Muscle layer of colon (tissue), 2 donors: Measurements from ENCODE around the gene SORCS1.

Experiments used
- H3K27ac ChIP-seq: one replicate; pipeline ENCODE4 v1.7.0; 2013; ENCODE audit warnings: low read depth, mild to moderate bottlenecking, low read length, moderate library complexity
- H3K27me3 ChIP-seq, 2 donors: one replicate each; pipeline ENCODE4 v1.7.0; 2013; ENCODE audit warnings: low read length in 2 of 2, mild to moderate bottlenecking in 2 of 2; ENCODE audit not compliant: insufficient read depth in 2 of 2, control insufficient read depth in 1 of 2
- H3K36me3 ChIP-seq: one replicate; pipeline ENCODE4 v1.7.0; 2013; ENCODE audit warnings: mild to moderate bottlenecking, low read length; ENCODE audit not compliant: insufficient read depth
- H3K4me1 ChIP-seq: one replicate; pipeline ENCODE4 v1.7.0; 2013; ENCODE audit warnings: mild to moderate bottlenecking, low read length; ENCODE audit not compliant: insufficient read depth
- H3K4me3 ChIP-seq, 2 donors: one replicate each; pipeline ENCODE4 v1.7.0; 2013; ENCODE audit warnings: low read length in 2 of 2, low read depth in 1 of 2, mild to moderate bottlenecking in 1 of 2, moderate library complexity in 1 of 2
- H3K9ac ChIP-seq: one replicate; pipeline ENCODE4 v1.7.0; 2013; ENCODE audit warnings: low read length
- H3K9me3 ChIP-seq: one replicate; pipeline ENCODE4 v1.7.0; 2013; ENCODE audit warnings: mild to moderate bottlenecking, low read length
- donor health status: abdominal sarcoma.
- donor health status: Adenocarcinoma of cecum.

The SORCS1 gene

DNA sequence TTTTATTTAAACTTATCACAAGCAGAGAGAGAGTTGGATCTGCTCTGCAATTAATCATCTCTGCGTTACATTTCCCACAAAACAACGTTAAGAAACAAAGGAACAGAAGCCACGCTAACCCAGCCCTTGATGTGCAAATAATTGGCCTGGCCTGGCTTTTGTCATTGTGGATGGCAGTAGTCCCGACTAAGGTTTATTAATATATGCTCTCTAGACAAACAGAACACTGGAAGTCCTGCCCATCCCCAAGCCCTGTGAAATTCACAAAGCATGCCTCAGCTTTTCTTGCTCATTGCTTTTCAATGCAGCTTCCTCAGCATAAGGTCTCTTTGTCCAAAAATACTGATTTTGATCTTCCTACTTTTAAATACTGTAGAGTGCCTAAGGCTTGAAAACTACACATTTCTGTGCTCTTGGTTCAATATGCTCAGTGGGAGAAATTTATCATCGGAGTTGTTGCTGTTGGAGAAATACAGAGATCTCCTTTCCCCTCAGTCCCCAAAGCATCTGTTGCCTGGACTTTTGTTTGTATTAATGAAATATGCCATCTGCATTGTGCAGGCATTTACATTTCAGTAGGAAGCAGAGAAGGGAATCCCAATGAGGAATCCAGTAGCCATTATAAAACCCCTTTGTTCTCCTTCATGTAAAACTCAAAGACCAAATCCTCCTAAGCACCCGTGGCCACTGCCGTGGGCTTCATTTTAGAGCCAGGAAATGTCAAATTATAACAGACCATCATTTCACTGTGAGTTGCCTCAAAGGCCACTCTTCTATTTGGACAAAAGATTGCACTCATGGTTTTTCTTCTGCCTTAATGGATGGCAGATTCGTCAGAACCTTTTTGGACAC is 61.1 kb downstream of the SORCS1 start:
- H3K27ac ChIP-seq, result no peak overlapping the region
- peaks cover 24% of the 10 kb centered on the region for H3K4me1 ChIP-seq
- no peaks in the 10 kb centered on the region for H3K27me3 ChIP-seq
- H3K36me3 ChIP-seq, result no peaks in the 10 kb centered on the region
- no peak overlapping the region for H3K4me3 ChIP-seq
- H3K9ac ChIP-seq, result no peak overlapping the region
- no peaks in the 10 kb centered on the region for H3K9me3 ChIP-seq

- H3K27ac ChIP-seq, result no peak overlapping the region
- peaks cover 6% of the 10 kb centered on the region for H3K4me1 ChIP-seq
- no peak overlapping the region for H3K9ac ChIP-seq
- no peaks in the 10 kb centered on the region for H3K27me3 ChIP-seq
- no peaks in the 10 kb centered on the region for H3K9me3 ChIP-seq
- H3K4me3 ChIP-seq, result no peak overlapping the region
- no peaks in the 10 kb centered on the region for H3K36me3 ChIP-seq
Observed at GRCh38 chr10:107098326-107098725, 66.2 kb downstream of the SORCS1 start.

DNA sequence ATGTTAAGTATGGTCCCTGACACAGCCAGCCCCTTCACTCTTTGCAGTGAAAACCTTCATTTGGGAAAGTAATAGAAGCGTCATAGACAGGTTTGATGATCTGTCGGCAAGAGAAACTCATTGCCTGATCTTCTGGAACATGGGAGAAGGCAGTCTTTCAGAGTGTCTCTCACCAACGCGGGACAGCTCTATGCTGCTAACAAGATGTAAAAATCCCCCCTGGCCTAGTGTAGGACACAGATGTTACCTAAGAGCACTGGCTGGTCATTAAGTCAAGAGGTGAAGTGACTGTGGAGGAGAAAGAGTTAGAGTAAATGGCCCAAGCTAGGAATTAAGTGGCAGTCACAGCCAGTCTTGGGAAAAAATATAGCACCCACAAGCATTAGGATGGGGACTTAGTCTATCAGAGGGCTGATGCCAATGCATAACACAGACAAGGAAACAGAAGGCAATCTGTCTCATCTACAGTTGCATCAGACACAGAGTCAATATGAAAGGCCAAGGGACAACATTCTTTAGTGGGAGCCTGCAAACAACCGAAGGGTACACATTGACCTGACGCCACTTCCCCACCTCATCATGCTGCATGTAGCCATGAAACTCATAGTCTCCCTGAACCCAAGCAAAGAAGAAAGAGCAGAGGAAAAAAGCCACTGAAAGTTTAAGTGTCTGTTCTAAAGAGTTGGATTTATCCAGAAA is 69.5 kb downstream of the SORCS1 start:
- no peaks in the 10 kb centered on the region for H3K9me3 ChIP-seq
- no peak overlapping the region for H3K9ac ChIP-seq
- H3K36me3 ChIP-seq, result no peaks in the 10 kb centered on the region
- no peaks in the 10 kb centered on the region for H3K27me3 ChIP-seq
- H3K4me3 ChIP-seq, result no peak overlapping the region
- H3K27ac ChIP-seq, result no peak overlapping the region
- peaks cover 15% of the 10 kb centered on the region for H3K4me1 ChIP-seq

DNA sequence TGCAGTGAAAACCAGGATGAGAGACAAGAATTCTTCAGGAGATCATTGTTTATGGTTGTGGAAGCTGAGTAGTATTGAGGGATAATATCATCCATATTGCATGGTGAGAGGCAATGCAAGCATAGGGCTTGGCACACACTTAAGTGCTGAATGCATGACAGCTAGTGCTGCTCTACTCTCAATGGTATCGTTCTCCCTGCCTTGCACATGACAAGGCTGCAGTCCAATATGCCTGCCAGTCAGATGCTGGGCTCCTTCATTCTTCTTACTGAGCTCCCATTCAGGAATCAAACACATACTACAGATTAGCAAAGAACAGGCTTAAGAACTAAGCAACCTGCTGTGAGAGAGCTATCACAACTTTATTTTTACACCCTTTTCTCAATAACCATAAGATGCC is 72.2 kb downstream of the SORCS1 start:
- H3K36me3 ChIP-seq, result no peaks in the 10 kb centered on the region
- no peak overlapping the region for H3K4me3 ChIP-seq
- H3K27me3 ChIP-seq, result no peaks in the 10 kb centered on the region
- H3K9me3 ChIP-seq, result no peaks in the 10 kb centered on the region
- peaks cover 15% of the 10 kb centered on the region for H3K4me1 ChIP-seq
- H3K9ac ChIP-seq, result no peak overlapping the region
- no peak overlapping the region for H3K27ac ChIP-seq

DNA sequence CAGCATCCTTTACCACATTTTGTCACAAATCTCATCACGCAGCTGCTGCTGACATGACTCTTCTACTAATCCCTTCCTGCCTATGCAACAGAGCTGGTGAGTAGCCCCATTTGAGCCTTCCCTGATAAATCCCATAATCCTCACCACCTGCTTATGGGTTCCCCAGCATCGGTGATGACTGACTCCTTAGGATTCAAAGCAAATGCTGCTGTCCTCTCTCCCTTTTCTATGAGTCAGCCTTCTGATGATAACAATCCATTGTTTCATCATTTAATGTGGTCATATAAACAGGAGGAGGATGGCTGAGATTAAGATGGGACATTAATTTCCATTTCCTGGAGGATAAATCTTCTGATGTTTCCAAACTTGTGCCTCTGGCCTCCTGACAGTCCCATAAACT is 73.4 kb downstream of the SORCS1 start:
- Histone ChIP-seq H3K9ac (no peak overlapping the region), H3K4me3 (no peak overlapping the region), H3K27ac (no peak overlapping the region), H3K9me3 (no peaks in the 10 kb centered on the region), H3K36me3 (no peaks in the 10 kb centered on the region), H3K4me1 (peaks cover 15% of the 10 kb centered on the region), H3K27me3 (no peaks in the 10 kb centered on the region)

DNA sequence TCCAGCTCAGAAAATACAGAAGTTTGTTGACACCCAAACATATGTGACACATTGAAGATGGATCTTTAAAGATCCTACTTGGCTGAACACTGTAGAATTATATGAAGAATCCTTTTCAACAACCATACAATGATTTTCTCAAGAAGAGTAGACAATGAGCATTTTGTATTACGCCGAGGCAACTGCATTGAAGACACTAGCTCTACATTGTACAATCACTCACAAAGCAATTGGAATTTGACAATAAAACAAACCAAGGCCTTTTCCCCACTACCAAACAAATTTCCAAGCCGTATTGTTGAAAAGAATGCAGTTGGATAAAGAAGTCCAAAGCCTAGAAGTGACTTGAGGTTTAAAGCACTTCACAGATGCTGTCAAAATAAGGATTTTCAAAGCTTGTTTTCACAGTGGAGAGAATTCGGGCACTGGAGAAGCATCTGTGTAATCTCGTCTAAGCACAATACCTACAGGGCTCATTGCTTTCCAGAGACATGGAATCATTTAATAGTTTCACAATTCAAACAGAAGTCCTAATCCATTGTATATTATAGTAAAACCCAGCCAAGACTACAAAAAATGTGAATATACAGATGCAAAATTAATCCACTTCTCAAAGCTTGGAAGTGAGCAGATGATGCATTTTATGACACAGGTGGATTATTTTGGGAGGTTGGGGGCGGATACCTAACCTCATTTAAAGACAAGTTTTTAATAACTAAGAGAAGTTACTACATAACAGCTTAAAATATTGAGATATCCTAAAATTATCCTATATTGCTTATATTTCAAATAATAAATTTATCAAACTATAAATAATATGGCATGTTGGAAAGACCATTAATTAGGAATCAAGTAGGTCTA is 78.6 kb downstream of the SORCS1 start:
- Histone ChIP-seq H3K27me3 (no peaks in the 10 kb centered on the region), H3K4me1 (peaks cover 1% of the 10 kb centered on the region), H3K9me3 (no peaks in the 10 kb centered on the region), H3K9ac (no peak overlapping the region), H3K4me3 (no peak overlapping the region), H3K36me3 (no peaks in the 10 kb centered on the region), H3K27ac (no peak overlapping the region)

- H3K9ac ChIP-seq, result no peak overlapping the region
- H3K4me1 ChIP-seq, result peaks cover 17% of the 10 kb centered on the region
- no peaks in the 10 kb centered on the region for H3K27me3 ChIP-seq
- no peak overlapping the region for H3K4me3 ChIP-seq
- H3K36me3 ChIP-seq, result no peaks in the 10 kb centered on the region
- H3K27ac ChIP-seq, result no peak overlapping the region
- no peaks in the 10 kb centered on the region for H3K9me3 ChIP-seq
Observed at GRCh38 chr10:107083388-107084009, 81.0 kb downstream of the SORCS1 start.

DNA sequence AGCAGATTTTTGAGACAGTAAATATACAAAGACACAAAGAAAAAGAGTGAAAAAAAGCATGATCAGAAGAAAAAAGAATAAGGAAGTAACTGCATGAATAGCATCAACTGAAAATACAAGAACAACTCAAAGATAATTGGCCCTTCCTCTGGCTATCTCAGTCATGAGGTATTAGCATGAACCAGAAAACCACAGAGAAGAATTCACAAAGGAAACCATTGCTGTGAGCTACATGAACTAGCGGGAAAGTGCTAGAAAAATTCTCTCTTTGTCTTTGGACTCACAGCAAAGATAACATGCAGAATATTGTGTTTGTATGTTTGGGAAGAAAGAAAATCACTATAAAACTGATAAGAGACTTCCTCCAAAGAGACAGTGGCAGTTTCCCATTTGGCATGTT is 82.9 kb downstream of the SORCS1 start:
- peaks cover 21% of the 10 kb centered on the region for H3K4me1 ChIP-seq
- H3K27me3 ChIP-seq, result no peaks in the 10 kb centered on the region
- H3K36me3 ChIP-seq, result no peaks in the 10 kb centered on the region
- H3K27ac ChIP-seq, result no peak overlapping the region
- H3K9me3 ChIP-seq, result no peaks in the 10 kb centered on the region
- no peak overlapping the region for H3K9ac ChIP-seq
- H3K4me3 ChIP-seq, result no peak overlapping the region

DNA sequence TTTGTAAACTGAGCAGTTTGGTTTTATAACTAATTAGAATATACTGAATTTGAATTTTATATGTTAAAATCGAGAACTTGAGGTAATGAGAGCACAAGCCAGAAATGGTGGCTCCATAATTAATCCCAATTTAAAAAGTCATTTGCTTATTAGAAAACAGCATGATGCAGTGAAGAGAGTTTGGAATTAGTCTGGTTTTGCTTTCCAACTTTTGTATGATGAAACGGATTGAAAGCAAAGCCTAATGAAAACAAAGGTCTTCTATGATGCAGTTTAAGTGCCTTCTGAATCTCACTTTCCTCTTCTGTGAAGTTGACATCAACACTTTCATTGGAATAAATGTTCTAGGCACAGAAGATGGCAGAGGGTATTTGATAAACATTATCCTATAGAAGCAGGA is 89.4 kb downstream of the SORCS1 start:
- no peak overlapping the region for H3K27ac ChIP-seq
- H3K36me3 ChIP-seq, result no peaks in the 10 kb centered on the region

DNA sequence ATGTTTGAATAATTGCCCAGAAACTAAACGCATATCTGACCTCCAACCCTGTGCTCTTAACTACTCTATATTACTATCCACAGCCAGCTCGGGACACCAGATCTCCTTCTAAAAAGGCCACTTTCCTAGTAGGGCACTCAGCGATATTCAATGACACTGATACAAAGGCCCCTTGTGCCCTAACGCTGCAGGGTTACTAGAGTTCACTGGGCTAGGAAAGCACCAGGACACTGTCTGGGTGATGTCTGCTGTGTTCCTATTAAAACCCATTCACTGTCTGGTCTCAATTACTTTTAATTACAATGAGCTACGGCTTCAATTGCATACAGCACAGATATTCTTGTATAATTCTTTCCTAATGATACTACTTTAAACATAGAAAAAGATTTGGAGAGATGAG is 91.7 kb downstream of the SORCS1 start:
- no peaks in the 10 kb centered on the region for H3K27me3 ChIP-seq
- no peak overlapping the region for H3K4me3 ChIP-seq
- no peak overlapping the region for H3K9ac ChIP-seq
- H3K9me3 ChIP-seq, result no peaks in the 10 kb centered on the region
- H3K4me1 ChIP-seq, result peaks cover 3% of the 10 kb centered on the region
- no peak overlapping the region for H3K27ac ChIP-seq
- H3K36me3 ChIP-seq, result no peaks in the 10 kb centered on the region

More for the DNA sequence above, 89.4 kb downstream of the SORCS1 start:
- Histone ChIP-seq H3K4me1 (peaks cover 23% of the 10 kb centered on the region), H3K4me3 (no peak overlapping the region), H3K9me3 (no peaks in the 10 kb centered on the region), H3K27me3 (no peaks in the 10 kb centered on the region), H3K9ac (no peak overlapping the region)

GRCh38 chr10:107072028-107072427 is 92.5 kb downstream of the SORCS1 start:
- Histone ChIP-seq H3K9me3 (no peaks in the 10 kb centered on the region), H3K4me1 (peaks cover 5% of the 10 kb centered on the region), H3K9ac (no peak overlapping the region), H3K27ac (no peak overlapping the region), H3K36me3 (no peaks in the 10 kb centered on the region), H3K4me3 (no peak overlapping the region), H3K27me3 (no peaks in the 10 kb centered on the region)
